GM23338 (cell line): ENCODE data around the gene IMP3. TPM values are rescaled to one million over a fixed set of nuclear protein-coding genes. Genes with fewer than 3 reads are reported as not detected.

Experiments used
- CREB1 ChIP-seq: fragments of 250-450 bp; sonication (Bioruptor Pico); IDR thresholded peaks from 2 replicates; pipeline ENCODE4 v1.5.0; 2020; ENCODE audit warnings: low read depth, mild to moderate bottlenecking, moderate library complexity
- CTCF ChIP-seq, 2 experiments: fragments of 200-600 bp in 1 of 2; sonication (generic) in 1 of 2; conservative IDR thresholded peaks; 2 replicates each; pipeline versions ENCODE4 v1.5.1 to v1.6.1; 2016 to 2017; ENCODE audit warnings: antibody characterized with exemption in 2 of 2, low read depth in 2 of 2, mild to moderate bottlenecking in 2 of 2, moderate library complexity in 1 of 2
- EZH2 ChIP-seq: fragments of 200-600 bp; sonication (generic); IDR thresholded peaks from one replicate; pipeline ENCODE4 v1.8.0; 2017; ENCODE audit warnings: antibody characterized with exemption, mild to moderate bottlenecking, low read depth; ENCODE audit not compliant: unreplicated experiment
- EZH2phosphoT487 ChIP-seq: fragments of 200-600 bp; sonication (generic); IDR thresholded peaks from one replicate; pipeline ENCODE4 v1.8.1; 2018; ENCODE audit warnings: antibody characterized with exemption; ENCODE audit not compliant: unreplicated experiment
- JUNB ChIP-seq: IDR thresholded peaks from one replicate; pipeline ENCODE4 v1.6.1; 2016; ENCODE audit warnings: antibody characterized with exemption; ENCODE audit not compliant: unreplicated experiment
- NANOG ChIP-seq: IDR thresholded peaks from 2 replicates; pipeline ENCODE4 v1.6.1; 2016; ENCODE audit warnings: antibody characterized with exemption, borderline replicate concordance
- POLR2AphosphoS5 ChIP-seq: IDR thresholded peaks from 2 replicates; pipeline ENCODE4 v1.6.1; 2016; ENCODE audit warnings: antibody characterized with exemption, low read depth
- ZNF114 ChIP-seq: fragments of 250-450 bp; sonication (Bioruptor Pico); IDR thresholded peaks from 2 replicates; pipeline ENCODE4 v1.5.0; 2020; ENCODE audit warnings: mild to moderate bottlenecking, moderate library complexity
- ZNF331 ChIP-seq: fragments of 250-450 bp; sonication (Bioruptor Pico); IDR thresholded peaks from 2 replicates; pipeline ENCODE4 v1.5.0; 2020; ENCODE audit warnings: low read depth, mild to moderate bottlenecking, moderate library complexity
- polyA plus RNA-seq: library from polyadenylated mRNA; unstranded; fragments of >200 nt; fragmentation: Nextera tagmentation; extraction: Ambion mirVana; gene quantifications from 2 replicates; pipeline ENCODE4 v1.2.1, GENCODE V29; 2016
- total RNA-seq: library from RNA; depleted of rRNA; stranded (reverse); fragments of >200 nt; shearing (Covaris generic); gene quantifications from 2 replicates; pipeline ENCODE4 v1.2.3, GENCODE V29; 2014
- TF ChIP-seq, protein P1 (sequence below): fragments of 250-450 bp; sonication (Bioruptor Pico); IDR thresholded peaks from 2 replicates; pipeline ENCODE4 v1.5.0; 2020; ENCODE audit warnings: mild to moderate bottlenecking, moderate library complexity

Gene IMP3
- total and polyA plus RNA-seq, 2 experiments from 2014 or later: 210 to 319 TPM

DNA sequence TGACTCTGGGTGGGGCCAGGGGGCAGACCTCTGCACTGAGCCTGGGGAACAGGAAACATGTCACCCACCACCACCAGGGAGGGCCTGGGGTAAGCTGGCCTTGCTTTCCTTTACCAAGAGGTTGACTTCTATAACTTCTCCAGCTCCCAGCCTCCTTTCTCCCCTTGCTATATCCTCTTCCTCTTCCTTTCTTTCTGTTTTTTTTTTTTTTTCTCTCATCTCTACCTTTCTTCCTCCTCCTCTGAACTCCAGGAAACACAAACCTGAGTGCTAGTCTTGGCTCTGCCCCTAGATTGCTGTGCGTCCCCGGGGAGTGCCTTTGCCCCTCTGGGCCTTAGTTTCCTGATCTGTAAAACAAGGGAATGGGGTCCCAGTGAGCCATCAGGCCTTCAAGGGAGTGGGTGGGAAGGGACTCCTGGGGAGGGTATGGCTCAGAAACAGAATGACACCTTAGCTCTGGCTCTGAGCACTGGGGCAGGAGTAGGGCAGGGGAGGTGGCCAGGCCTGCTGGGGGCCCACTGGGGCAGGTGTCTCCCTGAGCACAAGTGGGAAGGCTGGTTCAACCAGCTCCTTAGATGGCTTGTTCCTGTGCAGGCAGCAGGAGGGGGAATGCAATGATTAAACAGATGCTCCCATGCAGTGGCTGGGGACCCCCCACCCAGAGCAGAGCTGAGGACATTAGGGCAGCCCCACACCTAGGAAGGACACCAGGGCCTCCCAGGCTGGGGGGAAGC, 12.0 kb upstream of the IMP3 start (continued):
- TF ChIP-seq, protein P1, sequence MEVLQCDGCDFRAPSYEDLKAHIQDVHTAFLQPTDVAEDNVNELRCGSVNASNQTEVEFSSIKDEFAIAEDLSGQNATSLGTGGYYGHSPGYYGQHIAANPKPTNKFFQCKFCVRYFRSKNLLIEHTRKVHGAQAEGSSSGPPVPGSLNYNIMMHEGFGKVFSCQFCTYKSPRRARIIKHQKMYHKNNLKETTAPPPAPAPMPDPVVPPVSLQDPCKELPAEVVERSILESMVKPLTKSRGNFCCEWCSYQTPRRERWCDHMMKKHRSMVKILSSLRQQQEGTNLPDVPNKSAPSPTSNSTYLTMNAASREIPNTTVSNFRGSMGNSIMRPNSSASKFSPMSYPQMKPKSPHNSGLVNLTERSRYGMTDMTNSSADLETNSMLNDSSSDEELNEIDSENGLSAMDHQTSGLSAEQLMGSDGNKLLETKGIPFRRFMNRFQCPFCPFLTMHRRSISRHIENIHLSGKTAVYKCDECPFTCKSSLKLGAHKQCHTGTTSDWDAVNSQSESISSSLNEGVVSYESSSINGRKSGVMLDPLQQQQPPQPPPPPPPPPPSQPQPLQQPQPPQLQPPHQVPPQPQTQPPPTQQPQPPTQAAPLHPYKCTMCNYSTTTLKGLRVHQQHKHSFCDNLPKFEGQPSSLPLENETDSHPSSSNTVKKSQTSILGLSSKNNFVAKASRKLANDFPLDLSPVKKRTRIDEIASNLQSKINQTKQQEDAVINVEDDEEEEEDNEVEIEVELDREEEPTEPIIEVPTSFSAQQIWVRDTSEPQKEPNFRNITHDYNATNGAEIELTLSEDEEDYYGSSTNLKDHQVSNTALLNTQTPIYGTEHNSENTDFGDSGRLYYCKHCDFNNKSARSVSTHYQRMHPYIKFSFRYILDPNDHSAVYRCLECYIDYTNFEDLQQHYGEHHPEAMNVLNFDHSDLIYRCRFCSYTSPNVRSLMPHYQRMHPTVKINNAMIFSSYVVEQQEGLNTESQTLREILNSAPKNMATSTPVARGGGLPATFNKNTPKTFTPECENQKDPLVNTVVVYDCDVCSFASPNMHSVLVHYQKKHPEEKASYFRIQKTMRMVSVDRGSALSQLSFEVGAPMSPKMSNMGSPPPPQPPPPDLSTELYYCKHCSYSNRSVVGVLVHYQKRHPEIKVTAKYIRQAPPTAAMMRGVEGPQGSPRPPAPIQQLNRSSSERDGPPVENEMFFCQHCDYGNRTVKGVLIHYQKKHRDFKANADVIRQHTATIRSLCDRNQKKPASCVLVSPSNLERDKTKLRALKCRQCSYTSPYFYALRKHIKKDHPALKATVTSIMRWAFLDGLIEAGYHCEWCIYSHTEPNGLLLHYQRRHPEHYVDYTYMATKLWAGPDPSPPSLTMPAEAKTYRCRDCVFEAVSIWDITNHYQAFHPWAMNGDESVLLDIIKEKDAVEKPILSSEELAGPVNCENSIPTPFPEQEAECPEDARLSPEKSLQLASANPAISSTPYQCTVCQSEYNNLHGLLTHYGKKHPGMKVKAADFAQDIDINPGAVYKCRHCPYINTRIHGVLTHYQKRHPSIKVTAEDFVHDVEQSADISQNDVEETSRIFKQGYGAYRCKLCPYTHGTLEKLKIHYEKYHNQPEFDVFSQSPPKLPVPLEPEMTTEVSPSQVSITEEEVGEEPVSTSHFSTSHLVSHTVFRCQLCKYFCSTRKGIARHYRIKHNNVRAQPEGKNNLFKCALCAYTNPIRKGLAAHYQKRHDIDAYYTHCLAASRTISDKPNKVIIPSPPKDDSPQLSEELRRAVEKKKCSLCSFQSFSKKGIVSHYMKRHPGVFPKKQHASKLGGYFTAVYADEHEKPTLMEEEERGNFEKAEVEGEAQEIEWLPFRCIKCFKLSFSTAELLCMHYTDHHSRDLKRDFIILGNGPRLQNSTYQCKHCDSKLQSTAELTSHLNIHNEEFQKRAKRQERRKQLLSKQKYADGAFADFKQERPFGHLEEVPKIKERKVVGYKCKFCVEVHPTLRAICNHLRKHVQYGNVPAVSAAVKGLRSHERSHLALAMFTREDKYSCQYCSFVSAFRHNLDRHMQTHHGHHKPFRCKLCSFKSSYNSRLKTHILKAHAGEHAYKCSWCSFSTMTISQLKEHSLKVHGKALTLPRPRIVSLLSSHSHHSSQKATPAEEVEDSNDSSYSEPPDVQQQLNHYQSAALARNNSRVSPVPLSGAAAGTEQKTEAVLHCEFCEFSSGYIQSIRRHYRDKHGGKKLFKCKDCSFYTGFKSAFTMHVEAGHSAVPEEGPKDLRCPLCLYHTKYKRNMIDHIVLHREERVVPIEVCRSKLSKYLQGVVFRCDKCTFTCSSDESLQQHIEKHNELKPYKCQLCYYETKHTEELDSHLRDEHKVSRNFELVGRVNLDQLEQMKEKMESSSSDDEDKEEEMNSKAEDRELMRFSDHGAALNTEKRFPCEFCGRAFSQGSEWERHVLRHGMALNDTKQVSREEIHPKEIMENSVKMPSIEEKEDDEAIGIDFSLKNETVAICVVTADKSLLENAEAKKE (CRISPR knock-in tag): no peak
- TF ChIP-seq ZNF114 (CRISPR knock-in tag) (no peak), EZH2 (no peak), CREB1 (CRISPR knock-in tag) (no peak), ZNF331 (CRISPR knock-in tag) (no peak), JUNB (no peak), CTCF (conservative IDR thresholded peaks at IDR 0.05; ENCODE audit: low read depth in 2 of 2) (no peak), NANOG (no peak), EZH2phosphoT487 (no peak), POLR2AphosphoS5 (no peak)
